Esophagus squamous epithelium (tissue), 4 donors: ENCODE measurements around the gene EFCAB5.

Experiments used
- POLR2A ChIP-seq, 4 donors: fragments of 450-650 bp; IDR thresholded peaks; one replicate each; pipeline ENCODE4 v1.6.1; 2017; ENCODE audit warnings: antibody characterized with exemption in 4 of 4, mild to moderate bottlenecking in 4 of 4, moderate library complexity in 3 of 4
- TF ChIP-seq, protein P1 (sequence below), 6 experiments: fragments of 450-650 bp in 4 of 6; fragments of 200-600 bp in 2 of 6; sonication (generic) in 2 of 6; IDR thresholded peaks; one replicate each; pipeline ENCODE4 v1.5.1; 2016 to 2019; ENCODE audit warnings: antibody characterized with exemption in 6 of 6, mild to moderate bottlenecking in 4 of 6, moderate library complexity in 4 of 6

DNA sequence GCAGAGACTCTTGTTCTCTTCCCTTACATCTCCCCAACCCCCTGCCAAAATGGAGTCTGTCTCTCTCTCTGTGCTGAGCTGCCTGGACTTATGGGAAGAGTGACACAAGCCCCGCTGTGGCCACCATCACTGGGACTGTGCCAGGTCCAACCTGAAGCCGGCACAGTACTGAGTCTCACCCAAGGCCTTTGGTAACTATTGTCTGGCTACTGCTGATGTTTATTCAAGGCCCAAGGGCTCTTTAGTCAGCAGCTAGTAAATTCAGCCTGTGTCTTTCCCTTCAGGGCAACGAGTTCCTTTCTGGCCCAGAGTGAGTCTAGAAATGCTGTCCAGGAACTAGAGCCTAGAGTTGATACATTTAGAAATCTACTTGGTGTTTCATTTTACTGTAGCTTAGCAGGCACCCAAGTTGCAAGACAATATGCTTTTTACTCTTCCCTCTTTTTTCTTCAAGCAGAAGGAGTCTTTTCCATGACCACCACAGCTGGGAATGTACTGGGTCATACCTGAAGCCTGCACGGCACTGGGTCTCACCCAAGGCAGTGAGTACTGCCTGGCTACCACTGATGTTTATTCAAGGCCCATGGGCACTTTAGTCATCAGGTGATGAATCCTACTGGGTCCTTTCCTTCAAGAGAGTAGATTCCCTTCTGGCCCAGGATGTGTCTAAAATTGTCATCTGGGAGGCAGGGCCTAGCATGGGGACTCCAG lies 17.7 kb downstream of the EFCAB5 start:
- TF ChIP-seq, protein P1, sequence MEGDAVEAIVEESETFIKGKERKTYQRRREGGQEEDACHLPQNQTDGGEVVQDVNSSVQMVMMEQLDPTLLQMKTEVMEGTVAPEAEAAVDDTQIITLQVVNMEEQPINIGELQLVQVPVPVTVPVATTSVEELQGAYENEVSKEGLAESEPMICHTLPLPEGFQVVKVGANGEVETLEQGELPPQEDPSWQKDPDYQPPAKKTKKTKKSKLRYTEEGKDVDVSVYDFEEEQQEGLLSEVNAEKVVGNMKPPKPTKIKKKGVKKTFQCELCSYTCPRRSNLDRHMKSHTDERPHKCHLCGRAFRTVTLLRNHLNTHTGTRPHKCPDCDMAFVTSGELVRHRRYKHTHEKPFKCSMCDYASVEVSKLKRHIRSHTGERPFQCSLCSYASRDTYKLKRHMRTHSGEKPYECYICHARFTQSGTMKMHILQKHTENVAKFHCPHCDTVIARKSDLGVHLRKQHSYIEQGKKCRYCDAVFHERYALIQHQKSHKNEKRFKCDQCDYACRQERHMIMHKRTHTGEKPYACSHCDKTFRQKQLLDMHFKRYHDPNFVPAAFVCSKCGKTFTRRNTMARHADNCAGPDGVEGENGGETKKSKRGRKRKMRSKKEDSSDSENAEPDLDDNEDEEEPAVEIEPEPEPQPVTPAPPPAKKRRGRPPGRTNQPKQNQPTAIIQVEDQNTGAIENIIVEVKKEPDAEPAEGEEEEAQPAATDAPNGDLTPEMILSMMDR (IDR thresholded peaks at IDR 0.05) = no peak
- TF ChIP-seq POLR2A (IDR thresholded peaks at IDR 0.05) = no peak
